HG02885 (cell line): ENCODE results near the gene PPP1R1C.
A peak's percentile ranks its signal among the peaks of the same experiment; 100 is the strongest.

ENCODE experiments used
- ATAC-seq: cut with Tn5 transposase; IDR thresholded peaks from one replicate; pipeline ENCODE4 v1.9.1; 2021; ENCODE audit warnings: mild to moderate bottlenecking; ENCODE audit not compliant: unreplicated experiment, poor library complexity

PPP1R1C gene

GRCh38 chr2:181970160-181970794 is 15.4 kb upstream of the PPP1R1C start:
- no peak for ATAC-seq

DNA sequence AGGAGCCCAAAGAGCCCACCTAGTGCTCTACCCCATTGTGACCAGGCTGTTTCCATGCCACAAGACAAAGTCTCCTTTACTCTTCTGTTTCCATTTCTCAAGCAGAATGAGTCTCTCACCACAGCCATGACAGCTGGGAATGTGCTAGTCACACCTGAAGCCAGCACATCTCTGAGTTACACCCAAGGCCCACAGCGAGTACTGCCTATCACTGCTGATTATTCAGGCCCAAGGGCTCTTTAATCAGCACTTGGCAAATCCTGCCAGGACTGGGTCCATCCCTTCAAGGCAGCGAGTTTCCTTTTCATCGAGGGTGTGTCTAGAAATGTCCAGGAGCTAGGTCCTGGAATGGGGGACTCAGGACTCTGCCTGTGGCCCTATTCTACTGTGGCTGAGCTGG is 14.6 kb upstream of the PPP1R1C start:
- no peak for ATAC-seq

- ATAC-seq = no peak
These were observed 13.1 kb upstream of the PPP1R1C start for GRCh38 chr2:181972431-181973170.

DNA sequence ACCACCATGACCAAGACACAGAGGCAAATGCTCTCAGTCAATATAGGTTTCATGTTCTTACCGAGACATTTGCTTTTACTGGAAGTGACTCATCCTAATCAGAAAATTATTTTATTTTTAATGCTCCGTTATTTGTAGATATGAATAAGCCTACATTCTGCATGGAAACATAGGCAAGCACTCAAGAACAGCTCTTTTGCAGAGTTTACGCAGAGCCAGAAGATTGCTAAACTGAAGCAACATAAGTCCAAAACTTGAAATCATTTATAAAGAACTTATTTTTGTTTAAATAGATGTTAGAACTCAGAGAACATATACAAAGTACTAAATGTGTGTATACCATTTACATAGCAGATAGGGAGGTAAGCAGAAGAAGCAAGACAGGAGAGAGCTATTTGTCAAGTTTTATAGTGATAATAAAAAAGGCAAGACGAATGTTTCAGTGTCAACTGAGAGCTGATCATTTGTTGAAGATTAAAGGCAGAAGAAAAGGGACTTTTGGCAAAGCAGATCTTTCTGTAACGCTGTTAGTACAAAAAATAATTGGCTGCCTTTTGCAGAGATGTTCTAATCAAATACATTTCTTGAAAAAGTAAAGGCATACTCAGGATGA is 12.4 kb upstream of the PPP1R1C start:
- ATAC-seq = no peak

GRCh38 chr2:181977661-181978350 is 7.8 kb upstream of the PPP1R1C start:
- ATAC-seq = peak; percentile 65

DNA sequence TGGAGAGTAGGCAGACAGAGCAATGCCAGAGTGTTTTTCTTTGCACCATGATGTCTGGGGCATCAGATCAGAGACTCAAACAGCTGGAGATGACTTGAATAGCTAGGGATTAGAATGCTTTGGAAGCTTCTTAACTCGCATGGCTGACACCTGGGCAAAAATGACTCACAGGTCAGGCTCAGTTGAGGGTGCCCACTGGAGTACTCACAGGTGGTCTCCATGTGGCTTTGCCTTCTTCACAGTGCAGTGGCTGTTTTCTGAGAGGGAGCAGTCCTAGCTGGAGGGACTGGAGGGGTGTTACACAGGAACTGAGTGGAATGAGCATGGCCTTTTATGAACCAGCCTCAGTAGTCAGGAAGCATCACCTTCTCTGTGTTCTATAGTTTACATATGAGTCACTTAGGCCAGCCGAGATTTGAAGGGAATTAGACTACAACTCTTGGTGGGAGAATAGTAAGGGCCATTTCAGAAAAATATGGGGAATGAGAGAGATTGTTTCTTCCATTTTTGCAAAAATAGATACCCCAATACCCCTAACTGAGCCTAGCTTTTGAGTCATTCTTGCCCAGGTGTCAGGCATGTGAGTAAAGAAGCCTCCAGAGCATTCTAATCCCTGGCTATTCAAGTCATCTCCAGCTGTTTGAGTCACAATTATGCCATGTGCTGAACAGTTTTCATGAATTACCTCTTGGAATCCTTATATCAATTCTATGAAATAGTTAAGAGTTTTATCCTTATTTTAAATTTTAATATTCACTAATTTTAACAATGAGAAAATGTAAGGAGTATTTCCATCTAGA is 7.1 kb upstream of the PPP1R1C start:
- peak; percentile 37 for ATAC-seq

- no peak for ATAC-seq
These were observed 1.6 kb upstream of the PPP1R1C start for GRCh38 chr2:181984060-181984459.

- ATAC-seq = no peak
These were observed 630 bp upstream of the PPP1R1C start for GRCh38 chr2:181984814-181985631.

- ATAC-seq = no peak
These were observed 2.7 kb downstream of the PPP1R1C start for GRCh38 chr2:181988154-181988924.

DNA sequence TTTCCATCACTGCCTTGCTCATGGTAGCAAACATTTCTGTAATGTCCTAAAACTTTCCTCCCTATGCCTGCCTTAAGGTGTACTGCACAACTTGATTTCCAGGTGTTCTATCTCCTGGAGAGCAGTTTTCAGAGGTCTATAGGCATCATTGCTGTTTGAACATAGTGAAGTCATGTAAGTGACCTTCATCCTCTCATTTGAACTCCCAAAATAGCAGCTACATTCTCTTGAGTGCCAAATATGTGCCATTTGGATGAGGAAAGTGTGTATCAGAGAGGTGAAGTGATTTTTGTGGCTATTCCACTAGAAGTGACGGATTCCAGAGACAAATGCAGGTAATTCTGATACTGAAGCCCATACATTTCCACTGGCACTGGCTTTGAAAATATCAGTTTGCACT is 3.4 kb downstream of the PPP1R1C start:
- ATAC-seq = no peak

DNA sequence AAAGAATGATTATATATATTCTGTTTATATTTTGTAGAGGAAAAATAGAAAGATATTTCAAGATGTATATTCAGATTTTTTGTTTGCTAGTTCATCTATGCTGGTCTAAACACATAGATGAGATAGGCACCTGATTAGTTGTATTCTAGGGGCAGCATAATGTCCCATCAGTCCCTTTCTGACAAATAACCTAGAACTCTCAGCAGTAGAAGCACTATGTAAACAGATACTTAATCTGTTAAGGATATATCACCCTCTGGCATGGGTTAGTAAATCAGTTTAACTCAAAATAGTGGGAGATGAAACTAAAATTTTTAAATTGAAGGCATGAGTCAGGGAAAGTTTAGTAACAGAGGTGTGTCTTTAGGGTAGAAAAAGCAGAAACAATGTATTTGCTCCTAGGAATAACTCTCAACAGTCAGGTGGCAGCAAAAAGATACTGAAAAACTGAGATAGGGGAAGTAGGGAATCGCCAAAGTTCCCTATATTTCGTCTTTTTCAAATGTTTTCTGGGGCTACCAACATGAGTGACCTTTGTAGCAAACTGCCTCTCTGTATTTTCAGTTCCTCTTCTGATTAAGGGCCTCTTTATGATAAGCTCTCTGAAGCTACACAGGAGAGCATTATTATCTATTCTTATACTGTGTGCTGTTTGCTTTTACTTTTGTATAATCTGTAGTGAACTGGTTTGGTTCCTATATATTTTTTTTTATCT is 5.7 kb downstream of the PPP1R1C start:
- peak; percentile 95 for ATAC-seq

DNA sequence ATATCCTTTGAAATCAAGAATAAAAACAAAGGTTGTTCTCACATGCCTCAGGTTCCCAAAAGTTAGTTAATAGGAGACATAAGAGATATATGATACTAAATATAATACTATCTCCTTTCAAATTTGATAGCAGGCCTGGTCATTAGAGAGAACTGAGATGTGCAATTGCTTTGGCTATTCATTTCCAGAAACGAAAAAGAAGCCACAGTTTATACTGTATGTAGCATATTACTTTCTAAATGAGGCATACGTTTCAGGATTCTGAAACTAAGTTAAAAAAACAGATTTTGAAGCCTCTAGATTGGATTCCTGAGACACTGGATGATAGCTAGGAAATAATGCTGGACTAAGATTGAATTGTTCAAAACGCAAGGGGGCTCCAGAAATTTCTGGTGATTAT is 7.1 kb downstream of the PPP1R1C start:
- peak; percentile 79 for ATAC-seq

DNA sequence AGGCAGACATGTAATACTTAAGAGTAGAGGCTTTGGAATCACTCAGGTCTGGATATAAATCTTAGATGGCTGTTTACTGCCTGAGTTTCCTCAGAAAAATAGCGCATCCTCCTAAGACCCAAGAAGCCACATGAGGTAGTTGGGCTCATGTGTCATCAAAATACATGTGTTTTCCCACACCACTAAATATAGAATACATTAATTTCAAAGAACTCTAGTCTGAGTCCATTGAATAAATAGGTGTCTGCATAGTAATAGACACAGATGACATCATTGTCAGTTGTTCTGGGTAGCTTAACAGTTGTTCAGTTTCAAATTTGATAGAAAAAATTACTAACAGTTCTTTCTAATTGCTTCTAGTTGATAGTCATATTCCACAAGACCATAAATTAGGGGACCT is 9.6 kb downstream of the PPP1R1C start:
- ATAC-seq = no peak

DNA sequence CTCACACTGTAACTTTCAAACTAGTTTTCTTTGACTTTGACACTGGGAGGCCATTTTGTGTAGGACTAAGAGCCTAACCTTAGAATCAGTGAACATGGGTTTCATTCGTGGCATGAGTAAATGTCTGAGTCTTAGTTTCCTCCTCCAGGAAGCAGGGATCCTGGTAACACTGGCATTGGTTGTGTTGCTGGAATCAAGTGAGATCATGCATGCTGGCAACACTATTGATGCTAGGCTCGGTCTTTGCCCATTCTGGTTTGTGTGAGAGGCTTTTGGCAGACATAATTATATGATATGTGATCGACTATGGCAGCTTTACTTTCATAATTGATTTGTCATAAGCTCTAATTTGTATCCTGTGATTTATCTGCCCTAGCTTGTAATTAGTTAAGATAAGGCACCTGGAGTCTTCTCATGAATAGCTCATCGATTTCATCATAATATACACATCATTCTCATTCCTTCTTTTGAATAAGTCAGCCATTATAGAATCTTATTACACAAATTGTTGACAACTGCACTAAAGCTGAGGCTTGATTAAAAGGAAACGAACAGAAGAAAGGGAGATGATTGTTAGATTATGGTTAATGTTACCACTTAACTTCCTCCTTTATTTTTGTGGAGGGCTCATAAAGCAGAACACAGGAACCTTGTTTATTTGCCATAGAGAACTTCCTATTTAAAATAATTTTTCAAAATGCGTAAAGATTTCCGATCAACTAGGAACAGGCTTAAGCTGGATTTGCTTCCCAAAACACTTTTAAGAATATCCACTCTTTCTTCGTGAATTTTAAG is 12.6 kb downstream of the PPP1R1C start:
- no peak for ATAC-seq

DNA sequence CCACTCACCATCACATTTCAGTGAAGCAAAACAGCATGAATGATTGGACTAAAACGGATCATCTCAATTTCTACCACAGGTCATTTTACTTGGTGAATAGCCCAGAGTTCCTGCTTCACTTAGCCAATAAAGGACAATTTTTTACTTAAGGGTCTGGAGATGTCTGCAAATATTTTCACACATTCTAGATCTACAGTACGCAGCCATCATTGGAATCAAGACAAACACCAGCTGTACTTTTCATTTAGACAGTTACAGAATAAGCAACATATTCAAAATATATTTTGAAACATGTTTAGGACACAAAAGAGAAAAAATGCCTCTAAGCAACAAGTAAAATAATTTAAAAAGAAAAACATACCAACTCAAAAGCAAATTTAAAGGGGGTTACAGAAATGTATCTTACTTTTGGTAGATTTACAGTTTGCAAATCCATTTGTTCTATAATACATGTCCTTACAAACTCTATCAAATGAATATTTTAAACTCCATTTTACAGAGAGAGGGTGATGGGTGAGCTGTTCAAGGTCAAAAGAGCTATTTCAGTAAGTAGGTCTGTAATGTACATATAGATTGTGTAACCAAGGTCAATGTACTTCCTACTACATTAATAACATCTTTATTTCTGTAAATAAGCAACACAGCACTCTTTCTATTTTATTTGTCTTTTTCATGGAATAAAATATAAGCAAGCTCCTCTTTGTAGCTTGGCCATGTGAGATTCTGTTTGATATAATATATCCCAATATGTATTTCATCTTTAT is 13.4 kb downstream of the PPP1R1C start:
- ATAC-seq = no peak

DNA sequence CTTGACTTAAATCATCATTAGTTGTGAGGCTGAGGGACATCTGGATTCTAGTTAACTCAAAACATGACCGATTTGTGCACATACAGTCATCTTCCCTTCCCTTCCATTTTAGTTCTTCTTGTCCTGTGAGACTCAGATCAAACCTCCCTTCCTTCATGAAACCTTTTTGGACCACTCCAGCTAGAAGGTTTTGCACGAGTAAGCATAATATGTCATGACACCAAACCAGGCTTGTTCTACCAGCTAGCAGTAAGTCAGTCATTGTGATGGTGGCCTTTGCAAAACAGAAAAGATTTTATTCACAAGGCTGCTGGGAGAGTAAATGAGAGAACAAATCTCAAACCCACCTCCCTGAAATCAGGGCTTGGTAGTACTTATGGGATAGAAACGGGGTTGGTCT is 14.3 kb downstream of the PPP1R1C start:
- ATAC-seq = no peak
